CD4-positive, alpha-beta T cell (primary cell): ENCODE data around the gene GOLT1A. TPM values are rescaled to one million over a fixed set of nuclear protein-coding genes. Genes with fewer than 3 reads are reported as not detected.

Source experiments
- ATAC-seq: fragments of 200-7000 bp; cut with Tn5 transposase; one replicate; pipeline ENCODE4 v1.10.0; 2022; ENCODE audit warnings: mild to moderate bottlenecking; ENCODE audit not compliant: poor library complexity
- CTCF ChIA-PET: fragments of 350-600 bp; sonication (Branson Sonifier 250); formaldehyde crosslinking; loops from one replicate; lab custom pipeline; 2021; ENCODE audit warnings: antibody characterized with exemption, inconsistent platforms; lab: Charles Lee
- POLR2A ChIA-PET: fragments of 350-600 bp; sonication (Branson Sonifier 250); formaldehyde crosslinking; loops from one replicate; lab custom pipeline; 2021; ENCODE audit warnings: antibody characterized with exemption, inconsistent platforms; lab: Charles Lee
- DNase-seq, 14 experiments: peaks; one replicate each; pipeline ENCODE4 v3.0.0-alpha.2; 2013 to 2020; ENCODE audit warnings: mixed read lengths in 2 of 14
- H3K27ac ChIP-seq, 2 donors: one replicate each; pipeline versions ENCODE4 v1.5.1 to v1.7.0; 2013; ENCODE audit warnings: low read length in 2 of 2, low read depth in 1 of 2, mild to moderate bottlenecking in 1 of 2
- H3K27me3 ChIP-seq, 2 experiments: 1 replicate in 1 of 2; 2 replicates in 1 of 2; pipeline versions ENCODE4 v1.6.1 to v1.7.0; 2013; ENCODE audit warnings: low read length in 2 of 2, control low read depth in 1 of 2, mild to moderate bottlenecking in 1 of 2, moderate library complexity in 1 of 2; ENCODE audit not compliant: insufficient read depth in 2 of 2, control insufficient read depth in 1 of 2
- H3K36me3 ChIP-seq: one replicate; pipeline ENCODE4 v1.6.1; 2013; ENCODE audit warnings: low read length, control low read depth; ENCODE audit not compliant: insufficient read depth
- H3K4me1 ChIP-seq: one replicate; pipeline ENCODE4 v1.6.1; 2013; ENCODE audit warnings: low read length, control low read depth; ENCODE audit not compliant: insufficient read depth
- H3K4me3 ChIP-seq: one replicate; pipeline ENCODE4 v1.5.1; 2013; ENCODE audit warnings: mild to moderate bottlenecking, low read length, moderate library complexity
- H3K9me3 ChIP-seq, 2 experiments: 1 replicate in 1 of 2; 2 replicates in 1 of 2; pipeline versions ENCODE4 v1.6.1 to v1.7.0; 2013; ENCODE audit warnings: low read length in 2 of 2, mild to moderate bottlenecking in 2 of 2, control low read depth in 1 of 2, moderate library complexity in 1 of 2; ENCODE audit not compliant: control insufficient read depth in 1 of 2, insufficient read depth in 1 of 2
- H3K27ac Mint-ChIP-seq: one replicate; pipeline ENCODE4 v1.8.0; 2020; ENCODE audit warnings: mixed read lengths
- H3K27me3 Mint-ChIP-seq: one replicate; pipeline ENCODE4 v1.8.0; 2021; ENCODE audit warnings: mixed read lengths
- H3K36me3 Mint-ChIP-seq: one replicate; pipeline ENCODE4 v1.8.0; 2021; ENCODE audit warnings: low read depth, mixed read lengths
- H3K4me1 Mint-ChIP-seq: one replicate; pipeline ENCODE4 v1.8.0; 2021; ENCODE audit warnings: low read depth, mixed read lengths
- H3K4me3 Mint-ChIP-seq: one replicate; pipeline ENCODE4 v1.8.0; 2020; ENCODE audit warnings: mild to moderate bottlenecking, mixed read lengths
- H3K9me3 Mint-ChIP-seq: one replicate; pipeline ENCODE4 v1.8.0; 2020; ENCODE audit warnings: mixed read lengths
- CTCF ChIP-seq: fragments of 200-600 bp; IDR thresholded peaks from one replicate; pipeline ENCODE4 v1.8.0; 2022; ENCODE audit warnings: antibody characterized with exemption, mild to moderate bottlenecking
- intact Hi-C, 2 experiments: fragments of 100-400 bp; cut with DNase I in 1 of 2; cut with micrococcal nuclease in 1 of 2; formaldehyde crosslinking; loops; one replicate each; pipeline versions ENCODE4 v1.15.1 to v1.9.0; 2023 to 2025; cut with DNase I, micrococcal nuclease
- total RNA-seq, 174 experiments: library from RNA in 2 of 174; stranded (reverse) in 2 of 174; gene quantifications; one replicate each; pipeline ENCODE4 v1.2.3 and lab custom pipeline; 2021 to 2026

The GOLT1A gene
- total RNA-seq, 2 experiments from 2014 or later, result 0.30 TPM; not detected in 1

DNA sequence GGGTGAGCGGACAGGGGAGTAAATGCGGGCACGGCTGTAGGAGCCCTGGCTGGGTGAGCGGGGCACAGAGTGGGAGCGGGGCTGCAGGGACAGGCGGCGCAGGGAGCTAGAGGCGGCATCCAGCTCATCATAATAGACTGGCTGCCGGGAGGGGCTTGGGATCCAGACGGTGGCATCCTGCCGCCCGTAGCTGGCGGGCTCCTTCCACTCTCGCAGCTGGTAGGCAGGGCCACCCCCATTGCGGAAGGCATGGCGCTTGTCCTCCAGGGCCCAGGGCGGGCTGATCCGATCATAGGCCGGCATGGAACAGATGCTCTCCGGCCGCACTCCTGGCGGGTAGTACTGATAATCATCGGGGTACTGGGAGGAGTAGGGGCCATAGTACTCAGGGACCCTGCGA is 43.7 kb upstream of the GOLT1A start:
- Mint-ChIP-seq H3K4me3 (no peak overlapping the region), H3K4me1 (no peaks in the 10 kb centered on the region), H3K27me3 (no peaks in the 10 kb centered on the region), H3K9me3 (no peaks in the 10 kb centered on the region), H3K27ac (no peak overlapping the region), H3K36me3 (no peaks in the 10 kb centered on the region)
- H3K27ac ChIP-seq, result no peak overlapping the region
- DNase-seq, result no peak
- H3K9me3 ChIP-seq, result peaks cover 0 to 4% of the 10 kb centered on the region in 2 experiments
- no peak overlapping the region for H3K4me3 ChIP-seq
- intact Hi-C loops, result no loop called here
- ChIA-PET POLR2A (no interaction called here), CTCF (no interaction called here)
- no peaks in the 10 kb centered on the region for H3K36me3 ChIP-seq
- no peaks in the 10 kb centered on the region for H3K4me1 ChIP-seq
- no peaks in the 10 kb centered on the region for H3K27me3 ChIP-seq
- no peak for TF ChIP-seq CTCF
- ATAC-seq, result no peak

GRCh38 chr1:204256531-204256930 is 42.7 kb upstream of the GOLT1A start:
- TF ChIP-seq CTCF, result no peak

DNA sequence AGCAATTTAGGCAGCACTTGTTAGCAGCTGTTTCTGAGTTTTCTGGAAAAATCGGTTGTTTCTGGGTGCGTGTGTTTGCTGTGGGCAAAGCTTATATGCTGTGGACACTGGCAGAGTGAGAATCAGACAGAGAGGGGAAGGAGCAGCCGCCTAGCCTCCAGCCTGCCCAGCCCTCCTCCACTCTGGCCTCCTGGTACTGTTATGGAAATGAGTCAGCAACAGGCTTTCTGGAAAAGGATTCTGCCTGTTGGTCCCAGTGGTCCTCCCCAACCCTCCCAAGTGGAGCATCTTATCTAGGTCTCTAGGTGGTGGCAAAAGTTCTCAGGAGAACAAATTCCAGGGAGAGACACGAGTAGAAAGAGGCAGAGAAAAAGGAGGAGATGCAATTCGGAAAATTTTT is 42.2 kb upstream of the GOLT1A start:
- Mint-ChIP-seq H3K4me3 (no peak overlapping the region), H3K9me3 (no peaks in the 10 kb centered on the region), H3K27me3 (no peaks in the 10 kb centered on the region), H3K36me3 (no peaks in the 10 kb centered on the region), H3K4me1 (no peaks in the 10 kb centered on the region), H3K27ac (no peak overlapping the region)
- Histone ChIP-seq H3K36me3 (no peaks in the 10 kb centered on the region), H3K27ac (no peak overlapping the region), H3K9me3 (peaks cover 0 to 4% of the 10 kb centered on the region in 2 experiments), H3K4me3 (no peak overlapping the region), H3K4me1 (no peaks in the 10 kb centered on the region), H3K27me3 (no peaks in the 10 kb centered on the region)
- POLR2A ChIA-PET, result no interaction called here
- CTCF ChIA-PET, result no interaction called here
- no peak for TF ChIP-seq CTCF
- DNase-seq (no peak), ATAC-seq (no peak)
- intact Hi-C loops, result no loop called here

More at GRCh38 chr1:204256531-204256930, 42.7 kb upstream of the GOLT1A start:
- Histone ChIP-seq H3K9me3 (peaks cover 0 to 4% of the 10 kb centered on the region in 2 experiments), H3K4me1 (no peaks in the 10 kb centered on the region), H3K4me3 (no peak overlapping the region), H3K27ac (no peak overlapping the region), H3K36me3 (no peaks in the 10 kb centered on the region), H3K27me3 (no peaks in the 10 kb centered on the region)
- H3K4me1 Mint-ChIP-seq, result no peaks in the 10 kb centered on the region
- ChIA-PET CTCF (no interaction called here), POLR2A (no interaction called here)
- no peak overlapping the region for H3K27ac Mint-ChIP-seq
- DNase-seq (no peak), ATAC-seq (no peak)
- intact Hi-C loops, result no loop called here
- H3K27me3 Mint-ChIP-seq, result no peaks in the 10 kb centered on the region
- no peaks in the 10 kb centered on the region for H3K36me3 Mint-ChIP-seq
- no peaks in the 10 kb centered on the region for H3K9me3 Mint-ChIP-seq
- no peak overlapping the region for H3K4me3 Mint-ChIP-seq
